Fibroblast of pulmonary artery (primary cell): ENCODE data around the gene SZRD1.

ENCODE experiments used
- DNase-seq: peaks from one replicate; pipeline ENCODE4 v3.0.0-alpha.2; 2010; ENCODE audit warnings: low read depth
- H3K4me3 ChIP-seq: replicated peaks from 2 replicates; pipeline ENCODE4 v1.5.1; 2011; ENCODE audit warnings: low read depth, mild to moderate bottlenecking, control low read depth, low read length, moderate library complexity
- CTCF ChIP-seq: IDR thresholded peaks from 2 replicates; pipeline ENCODE4 v1.5.1; 2011; ENCODE audit warnings: mild to moderate bottlenecking, control low read depth, low read length, inconsistent platforms; ENCODE audit errors: missing control alignments

The SZRD1 gene

GRCh38 chr1:16376971-16377370 lies 9.9 kb downstream of the SZRD1 start:
- DNase-seq, result no peak
- TF ChIP-seq CTCF, result no peak
- H3K4me3 ChIP-seq, result no peak overlapping the region

GRCh38 chr1:16378443-16378842 lies 11.4 kb downstream of the SZRD1 start:
- DNase-seq, result no peak
- TF ChIP-seq CTCF, result no peak
- H3K4me3 ChIP-seq, result no peak overlapping the region

GRCh38 chr1:16380868-16381267 lies 13.8 kb downstream of the SZRD1 start:
- no peak for DNase-seq
- no peak for TF ChIP-seq CTCF
- H3K4me3 ChIP-seq, result no peak overlapping the region

- no peak for DNase-seq
- H3K4me3 ChIP-seq, result no peak overlapping the region
- TF ChIP-seq CTCF, result no peak
Observed at GRCh38 chr1:16383888-16384287, 16.8 kb downstream of the SZRD1 start.

GRCh38 chr1:16385659-16386453 lies 18.8 kb downstream of the SZRD1 start:
- TF ChIP-seq CTCF, result no peak
- no peak overlapping the region for H3K4me3 ChIP-seq
- DNase-seq, result no peak

GRCh38 chr1:16386454-16387113 lies 19.5 kb downstream of the SZRD1 start:
- TF ChIP-seq CTCF, result no peak
- peak overlapping the region; percentile 41 for H3K4me3 ChIP-seq
- peak; percentile 81 for DNase-seq
